ENCODE data around the gene DCAKD. TPM values are rescaled to one million over a fixed set of nuclear protein-coding genes. Genes with fewer than 3 reads are reported as not detected.
A peak's percentile ranks its signal among the peaks of the same experiment; 100 is the strongest.

The DCAKD gene
- polyA plus RNA-seq, 1 experiment, result 44.2 TPM

- Histone ChIP-seq H3K27me3 (ENCODE audit: control insufficient read depth, insufficient read depth, low read length) (no peaks in the 10 kb centered on the region), H3K4me3 (ENCODE audit: low read depth, low read length) (no peak overlapping the region), H3K36me3 (ENCODE audit: control insufficient read depth, insufficient read depth, low read length) (peaks cover 14% of the 10 kb centered on the region)
- no peak for TF ChIP-seq CTCF (IDR thresholded peaks at IDR 0.05; ENCODE audit: insufficient read depth, low read depth, low read length)
- ChIA-PET POLR2A (no interaction called here), CTCF (interaction anchor here (1.2 to 1.4 kb wide), 2 partner anchors 15 to 18 kb away, joined by 3 to 6 read pairs; no protein-coding TSS in a partner anchor)
- DNase-seq (ENCODE audit: low read depth), result no peak
Measured at GRCh38 chr17:45081047-45081703, 29.7 kb upstream of the DCAKD start.

GRCh38 chr17:45077643-45078042 is 26.2 kb upstream of the DCAKD start:
- TF ChIP-seq CTCF (IDR thresholded peaks at IDR 0.05; ENCODE audit: insufficient read depth, low read depth, low read length), result no peak
- ChIA-PET POLR2A (no interaction called here), CTCF (interaction anchor here (0.7 to 1.8 kb wide), 3 partner anchors 21 to 157 kb away, joined by 3 read pairs; partner anchors contain the start of gene ACBD4)

GRCh38 chr17:45073414-45074070 is 22.1 kb upstream of the DCAKD start:
- Histone ChIP-seq H3K36me3 (ENCODE audit: control insufficient read depth, insufficient read depth, low read length) (peaks cover 4% of the 10 kb centered on the region), H3K27me3 (ENCODE audit: control insufficient read depth, insufficient read depth, low read length) (no peaks in the 10 kb centered on the region), H3K4me3 (ENCODE audit: low read depth, low read length) (no peak overlapping the region)
- peak; percentile 63 for DNase-seq (ENCODE audit: low read depth)
- ChIA-PET POLR2A (interaction anchor here (0.5 to 1.0 kb wide), 3 partner anchors 12 to 985 kb away, joined by 3 to 7 read pairs (median 5); partner anchors contain the start of gene NMT1), CTCF (interaction anchor here (0.7 to 2.1 kb wide), 6 partner anchors 9 to 153 kb away, joined by 3 to 7 read pairs (median 5); partner anchors contain the start of genes ACBD4, NMT1 and PLCD3)
- TF ChIP-seq CTCF (IDR thresholded peaks at IDR 0.05; ENCODE audit: insufficient read depth, low read depth, low read length), result no peak

More at GRCh38 chr17:45077643-45078042, 26.2 kb upstream of the DCAKD start:
- DNase-seq (ENCODE audit: low read depth), result no peak
- no peak overlapping the region for H3K4me3 ChIP-seq (ENCODE audit: low read depth, low read length)
- no peaks in the 10 kb centered on the region for H3K27me3 ChIP-seq (ENCODE audit: control insufficient read depth, insufficient read depth, low read length)
- peaks cover 11% of the 10 kb centered on the region for H3K36me3 ChIP-seq (ENCODE audit: control insufficient read depth, insufficient read depth, low read length)

GRCh38 chr17:45070809-45071208 is 19.4 kb upstream of the DCAKD start:
- DNase-seq (ENCODE audit: low read depth), result no peak
- Histone ChIP-seq H3K27me3 (ENCODE audit: control insufficient read depth, insufficient read depth, low read length) (no peaks in the 10 kb centered on the region), H3K4me3 (ENCODE audit: low read depth, low read length) (no peak overlapping the region), H3K36me3 (ENCODE audit: control insufficient read depth, insufficient read depth, low read length) (peaks cover 3% of the 10 kb centered on the region)
- POLR2A ChIA-PET, result no interaction called here
- TF ChIP-seq CTCF (IDR thresholded peaks at IDR 0.05; ENCODE audit: insufficient read depth, low read depth, low read length), result no peak
- CTCF ChIA-PET, result interaction anchor here (0.9 to 1.1 kb wide), 4 partner anchors 21 to 78 kb away, joined by 3 to 4 read pairs (median 4); no protein-coding TSS in a partner anchor

GRCh38 chr17:45070001-45070400 is 18.6 kb upstream of the DCAKD start:
- ChIA-PET CTCF (interaction anchor here (0.9 to 1.1 kb wide), 4 partner anchors 20 to 79 kb away, joined by 3 to 4 read pairs (median 4); no protein-coding TSS in a partner anchor), POLR2A (no interaction called here)
- no peak for DNase-seq (ENCODE audit: low read depth)
- no peak for TF ChIP-seq CTCF (IDR thresholded peaks at IDR 0.05; ENCODE audit: insufficient read depth, low read depth, low read length)
- no peaks in the 10 kb centered on the region for H3K27me3 ChIP-seq (ENCODE audit: control insufficient read depth, insufficient read depth, low read length)
- H3K36me3 ChIP-seq (ENCODE audit: control insufficient read depth, insufficient read depth, low read length), result peaks cover 3% of the 10 kb centered on the region
- H3K4me3 ChIP-seq (ENCODE audit: low read depth, low read length), result no peak overlapping the region
